OCI-LY1 (cell line): ENCODE data around the gene GASK1A.

Experiments used
- EZH2 ChIP-seq: fragments of 200-600 bp; sonication (generic), shearing (Covaris generic); IDR thresholded peaks from 2 replicates; pipeline ENCODE4 v1.8.0; 2017; ENCODE audit warnings: borderline replicate concordance, mixed run types, mild to moderate bottlenecking, antibody characterized with exemption, low read length, moderate library complexity, mixed read lengths
- TF ChIP-seq, protein P1 (sequence below): fragments of 200-600 bp; sonication (generic), shearing (Covaris generic); IDR thresholded peaks from 2 replicates; pipeline ENCODE4 v1.5.1; 2017; ENCODE audit warnings: mild to moderate bottlenecking, antibody characterized with exemption, low read length, moderate library complexity, mixed read lengths

DNA sequence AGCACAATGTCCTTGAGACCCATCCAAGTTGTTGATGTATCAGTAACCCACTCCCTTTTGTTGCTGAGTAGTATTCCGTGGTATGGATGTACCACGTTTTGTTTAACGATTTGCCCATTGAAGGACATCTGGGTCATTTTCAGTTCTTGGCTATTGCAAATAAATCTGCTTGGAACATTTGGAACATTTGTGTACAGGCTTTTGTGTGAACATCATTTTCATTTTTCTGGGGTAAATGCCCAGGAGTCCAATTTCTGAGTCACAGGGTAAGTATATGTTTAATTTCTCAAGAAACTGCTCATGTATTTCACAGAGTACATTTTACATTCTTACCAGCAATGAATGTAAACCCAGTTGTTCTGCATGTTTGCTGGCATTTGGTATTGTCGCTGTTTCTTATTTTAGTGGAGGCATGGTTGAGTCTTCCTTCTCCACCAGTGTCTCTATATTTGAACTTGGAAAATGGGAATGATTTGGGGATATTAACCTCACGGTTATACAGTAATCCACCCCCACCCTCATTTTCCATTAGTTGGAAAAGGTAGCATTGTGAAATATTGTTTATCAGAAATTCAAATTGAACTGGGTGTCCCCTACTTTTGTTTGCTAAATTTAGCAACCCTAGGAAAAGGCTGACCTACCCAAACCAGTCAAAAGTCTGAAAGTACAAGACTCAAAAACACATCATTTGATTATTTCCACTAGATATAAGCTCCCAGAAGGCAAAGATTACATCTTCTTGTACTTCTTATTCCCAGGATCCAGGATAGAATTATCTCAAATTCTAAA, 96.0 kb downstream of the GASK1A start:
- TF ChIP-seq, protein P1, sequence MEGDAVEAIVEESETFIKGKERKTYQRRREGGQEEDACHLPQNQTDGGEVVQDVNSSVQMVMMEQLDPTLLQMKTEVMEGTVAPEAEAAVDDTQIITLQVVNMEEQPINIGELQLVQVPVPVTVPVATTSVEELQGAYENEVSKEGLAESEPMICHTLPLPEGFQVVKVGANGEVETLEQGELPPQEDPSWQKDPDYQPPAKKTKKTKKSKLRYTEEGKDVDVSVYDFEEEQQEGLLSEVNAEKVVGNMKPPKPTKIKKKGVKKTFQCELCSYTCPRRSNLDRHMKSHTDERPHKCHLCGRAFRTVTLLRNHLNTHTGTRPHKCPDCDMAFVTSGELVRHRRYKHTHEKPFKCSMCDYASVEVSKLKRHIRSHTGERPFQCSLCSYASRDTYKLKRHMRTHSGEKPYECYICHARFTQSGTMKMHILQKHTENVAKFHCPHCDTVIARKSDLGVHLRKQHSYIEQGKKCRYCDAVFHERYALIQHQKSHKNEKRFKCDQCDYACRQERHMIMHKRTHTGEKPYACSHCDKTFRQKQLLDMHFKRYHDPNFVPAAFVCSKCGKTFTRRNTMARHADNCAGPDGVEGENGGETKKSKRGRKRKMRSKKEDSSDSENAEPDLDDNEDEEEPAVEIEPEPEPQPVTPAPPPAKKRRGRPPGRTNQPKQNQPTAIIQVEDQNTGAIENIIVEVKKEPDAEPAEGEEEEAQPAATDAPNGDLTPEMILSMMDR, result no peak
- no peak for TF ChIP-seq EZH2
